ENCODE measurements around the gene TAOK3.

DNA sequence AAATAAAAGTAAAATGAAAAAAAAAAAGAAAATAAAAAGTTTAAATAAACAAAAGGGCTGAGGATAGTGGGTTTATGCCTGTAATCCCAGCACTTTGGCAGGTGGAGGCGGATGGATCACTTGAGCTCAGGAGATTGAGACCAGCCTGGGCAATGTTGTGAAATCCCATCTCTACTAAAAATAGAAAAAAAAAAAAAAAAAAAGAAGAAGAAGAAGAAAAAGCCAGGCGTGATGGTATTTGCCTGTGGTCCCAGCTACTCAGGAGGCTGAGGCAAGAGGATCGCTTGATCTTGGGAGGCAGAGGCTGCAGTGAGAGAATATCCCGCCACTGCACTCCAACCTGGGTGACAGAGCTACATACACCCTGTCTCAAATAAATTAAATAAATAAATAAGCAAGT is 3.9 kb downstream of the TAOK3 start:
- TF ChIP-seq MYC (IDR thresholded peaks at IDR 0.05; ENCODE audit: low read depth, low read length): no peak
- TF ChIP-seq POLR2A (IDR thresholded peaks at IDR 0.05; ENCODE audit: low read depth, low read length): no peak
- TF ChIP-seq JUN (IDR thresholded peaks at IDR 0.05; ENCODE audit: borderline replicate concordance, insufficient read depth, insufficient read length, low read depth): no peak
- TF ChIP-seq, protein P1, sequence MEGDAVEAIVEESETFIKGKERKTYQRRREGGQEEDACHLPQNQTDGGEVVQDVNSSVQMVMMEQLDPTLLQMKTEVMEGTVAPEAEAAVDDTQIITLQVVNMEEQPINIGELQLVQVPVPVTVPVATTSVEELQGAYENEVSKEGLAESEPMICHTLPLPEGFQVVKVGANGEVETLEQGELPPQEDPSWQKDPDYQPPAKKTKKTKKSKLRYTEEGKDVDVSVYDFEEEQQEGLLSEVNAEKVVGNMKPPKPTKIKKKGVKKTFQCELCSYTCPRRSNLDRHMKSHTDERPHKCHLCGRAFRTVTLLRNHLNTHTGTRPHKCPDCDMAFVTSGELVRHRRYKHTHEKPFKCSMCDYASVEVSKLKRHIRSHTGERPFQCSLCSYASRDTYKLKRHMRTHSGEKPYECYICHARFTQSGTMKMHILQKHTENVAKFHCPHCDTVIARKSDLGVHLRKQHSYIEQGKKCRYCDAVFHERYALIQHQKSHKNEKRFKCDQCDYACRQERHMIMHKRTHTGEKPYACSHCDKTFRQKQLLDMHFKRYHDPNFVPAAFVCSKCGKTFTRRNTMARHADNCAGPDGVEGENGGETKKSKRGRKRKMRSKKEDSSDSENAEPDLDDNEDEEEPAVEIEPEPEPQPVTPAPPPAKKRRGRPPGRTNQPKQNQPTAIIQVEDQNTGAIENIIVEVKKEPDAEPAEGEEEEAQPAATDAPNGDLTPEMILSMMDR (IDR thresholded peaks at IDR 0.05; ENCODE audit: extremely low read depth in 1 of 2, insufficient read depth in 1 of 2, low read depth in 1 of 2, low read length in 2 of 2): no peak
- TF ChIP-seq POLR2AphosphoS5 (IDR thresholded peaks at IDR 0.05; ENCODE audit: insufficient read depth, low read depth, low read length): no peak

Data from endothelial cell of umbilical vein (primary cell).